Measurements from ENCODE around the gene MACROH2A1.

DNA sequence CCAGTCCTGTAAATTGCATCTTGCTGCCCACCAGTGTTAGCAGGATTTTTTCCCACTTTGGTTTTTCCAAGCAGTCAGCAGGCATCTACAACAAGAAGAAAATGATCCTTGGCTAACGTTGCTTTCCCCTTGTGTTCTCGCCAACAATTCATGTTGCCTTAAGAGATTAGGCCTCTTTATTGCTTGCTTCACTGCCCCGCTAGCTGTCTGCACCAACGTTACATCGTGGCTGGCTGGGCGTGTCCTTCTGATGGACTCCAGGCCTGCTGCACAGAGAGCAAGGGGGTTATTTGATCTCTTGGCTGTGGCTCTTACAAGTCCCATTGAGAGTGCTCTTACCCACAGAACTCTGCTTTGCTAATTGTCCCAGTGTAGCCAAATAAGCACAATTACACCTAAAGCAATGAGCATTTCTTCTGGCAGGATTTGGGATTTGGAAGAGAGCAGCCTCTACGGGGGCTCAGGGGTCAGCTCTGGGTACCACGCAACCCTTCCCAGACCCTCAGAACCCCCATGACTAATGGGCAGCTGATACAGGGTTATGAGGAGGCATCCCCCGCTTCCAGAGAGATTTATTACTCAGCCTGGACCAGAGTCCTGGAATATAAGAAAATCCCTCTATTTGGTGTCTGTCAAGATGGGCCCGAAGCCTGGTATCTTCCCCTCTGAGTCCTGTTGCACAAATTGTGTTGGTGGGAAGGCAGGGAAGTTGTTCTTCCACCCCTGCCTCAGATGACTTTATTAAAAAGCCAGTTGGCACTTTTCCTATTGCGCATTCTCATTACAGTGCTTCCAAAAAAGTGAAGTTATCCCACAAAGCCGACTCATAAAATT lies 30.5 kb upstream of the MACROH2A1 start:
- no peak for TF ChIP-seq CTCF (IDR thresholded peaks at IDR 0.05)
- no peak for TF ChIP-seq POLR2A (IDR thresholded peaks at IDR 0.05)
- TF ChIP-seq EP300 (IDR thresholded peaks at IDR 0.05): no peak
